GM12878 (cell line): Measurements from ENCODE around the gene WASF2. TPM values are rescaled to one million over a fixed set of nuclear protein-coding genes. Genes with fewer than 3 reads are reported as not detected.

Experiments used
- ASH2L ChIP-seq: fragments of 300-600, 200-600 bp; sonication (generic); IDR thresholded peaks from 2 replicates; pipeline ENCODE4 v1.6.1; 2017; ENCODE audit warnings: low read depth, mild to moderate bottlenecking, borderline replicate concordance
- BRCA1 ChIP-seq: IDR thresholded peaks from 2 replicates; pipeline ENCODE4 v1.6.1; 2011; ENCODE audit warnings: low read depth, low read length, improper control_type of control experiment
- CBX3 ChIP-seq: fragments of 200-600 bp; sonication (generic); IDR thresholded peaks from 2 replicates; pipeline ENCODE4 v1.6.1; 2016; ENCODE audit warnings: low read depth, borderline replicate concordance
- CBX5 ChIP-seq: sonication (generic); IDR thresholded peaks from 2 replicates; pipeline ENCODE4 v1.6.1; 2016; ENCODE audit warnings: low read depth, moderate library complexity, mild to moderate bottlenecking, inconsistent platforms
- CEBPZ ChIP-seq: fragments of 150-350 bp; IDR thresholded peaks from 2 replicates; pipeline ENCODE4 v1.6.1; 2016; ENCODE audit warnings: low read depth, low read length
- CHD2 ChIP-seq: IDR thresholded peaks from 2 replicates; pipeline ENCODE4 v1.6.1; 2011; ENCODE audit warnings: low read depth, low read length, improper control_type of control experiment, borderline replicate concordance
- KLF5 ChIP-seq: fragments of 450-650 bp; IDR thresholded peaks from 2 replicates; pipeline ENCODE4 v1.6.1; 2014; ENCODE audit warnings: mild to moderate bottlenecking; ENCODE audit not compliant: partially characterized antibody
- MTA2 ChIP-seq: fragments of 450-650 bp; IDR thresholded peaks from 2 replicates; pipeline ENCODE4 v1.6.1; 2016; ENCODE audit warnings: low read depth, mild to moderate bottlenecking, moderate library complexity
- NFYB ChIP-seq: IDR thresholded peaks from 2 replicates; pipeline ENCODE4 v1.6.1; 2011; ENCODE audit warnings: low read depth, mild to moderate bottlenecking, low read length, improper control_type of control experiment, moderate library complexity; ENCODE audit not compliant: insufficient read depth
- PML ChIP-seq: IDR thresholded peaks from 2 replicates; pipeline ENCODE4 v1.6.1; 2012; ENCODE audit warnings: low read length, inconsistent platforms
- POLR2AphosphoS2 ChIP-seq: IDR thresholded peaks from 2 replicates; pipeline ENCODE4 v1.6.1; 2011; ENCODE audit warnings: low read depth, mild to moderate bottlenecking, low read length, improper control_type of control experiment, moderate library complexity
- RAD51 ChIP-seq: fragments of 450-650 bp; IDR thresholded peaks from 2 replicates; pipeline ENCODE4 v1.6.1; 2016; ENCODE audit warnings: moderate library complexity, mild to moderate bottlenecking, inconsistent platforms
- RELB ChIP-seq: fragments of 450-650 bp; IDR thresholded peaks from 2 replicates; pipeline ENCODE4 v1.6.1; 2017; ENCODE audit warnings: low read depth, mild to moderate bottlenecking, moderate library complexity
- SREBF1 ChIP-seq: IDR thresholded peaks from 2 replicates; pipeline ENCODE4 v1.6.1; 2012; ENCODE audit warnings: mild to moderate bottlenecking, low read length
- TCF7 ChIP-seq: IDR thresholded peaks from 2 replicates; pipeline ENCODE4 v1.6.1; 2014; ENCODE audit warnings: antibody characterized with exemption, borderline replicate concordance
- polyA plus RNA-seq, 11 experiments: library from polyadenylated mRNA; depleted of rRNA in 4 of 11; unstranded in 6 of 11; stranded (reverse) in 5 of 11; fragments of >200 nt; fragmentation: Nextera tagmentation in 4 of 11; fragmentation: Illumina TruSeq in 1 of 11; extraction: Ambion mirVana in 4 of 11; extraction: Trizol in 1 of 11; gene quantifications; 1 replicate in 1 of 11; 2 replicates in 10 of 11; pipeline versions ENCODE4 v1.2.1 to v1.2.3, GENCODE V29; 2011 to 2016; ENCODE audit warnings: inconsistent platforms in 2 of 11, missing spikeins in 2 of 11, low read depth in 1 of 11
- total RNA-seq, 4 experiments: library from RNA; depleted of rRNA in 3 of 4; stranded (reverse); fragments of >200 nt in 3 of 4; fragmentation: Illumina TruSeq in 1 of 4; extraction: Trizol in 1 of 4; gene quantifications; 2 replicates each; pipeline versions ENCODE4 v1.2.1 to v1.2.3, GENCODE V29; 2013 to 2021
- TF ChIP-seq, protein P1 (sequence below): fragments of 450-650 bp; IDR thresholded peaks from 2 replicates; pipeline ENCODE4 v1.6.1; 2018; ENCODE audit warnings: borderline replicate concordance, mild to moderate bottlenecking; ENCODE audit not compliant: partially characterized antibody
- TF ChIP-seq, protein P2 (sequence below): fragments of 450-650 bp; IDR thresholded peaks from 2 replicates; pipeline ENCODE4 v1.6.1; 2017; ENCODE audit warnings: antibody characterized with exemption, mild to moderate bottlenecking, moderate library complexity
- TF ChIP-seq, protein P3 (sequence below): IDR thresholded peaks from 2 replicates; pipeline ENCODE4 v1.6.1; 2011; ENCODE audit warnings: low read depth, low read length, improper control_type of control experiment, borderline replicate concordance

The WASF2 gene
- total and polyA plus RNA-seq, 10 of the 15 experiments (the other 5 are each of a cell fraction or from before 2014, with no cell fraction given) = 7.0 to 111 (median 37.1) TPM

DNA sequence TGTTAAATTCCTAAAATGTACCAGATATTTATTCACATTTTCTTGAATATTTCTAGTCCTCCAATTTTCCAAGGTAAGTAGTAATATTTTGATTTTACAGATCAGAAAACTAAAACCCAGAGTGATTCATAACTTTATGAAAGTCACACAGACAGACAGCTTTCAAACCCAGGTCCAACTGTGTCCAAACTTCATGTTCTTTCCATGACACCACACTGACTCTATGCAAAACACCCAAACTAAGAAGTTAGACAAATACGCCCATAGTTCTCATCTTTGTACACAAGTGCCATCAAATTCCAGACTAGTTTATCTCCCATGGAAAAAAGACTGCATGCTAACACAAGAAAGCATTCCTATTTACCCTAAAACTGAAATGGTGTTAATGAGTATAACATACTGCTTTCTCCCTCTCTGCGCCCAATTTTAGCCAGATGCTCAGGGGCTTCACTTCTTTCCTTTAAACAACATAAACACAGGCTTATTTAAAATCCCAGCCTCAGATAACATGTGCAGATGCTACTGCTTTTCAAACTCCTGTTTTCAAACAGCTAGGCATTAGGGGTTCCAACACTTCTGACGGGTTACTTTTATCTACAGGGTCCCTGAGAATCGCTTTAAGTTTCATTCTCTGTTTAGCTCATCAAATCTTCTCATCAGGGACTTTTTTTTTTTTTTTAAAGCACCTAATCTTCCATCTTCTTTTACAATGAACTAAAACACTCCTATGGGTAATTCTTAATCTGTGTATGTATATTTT, 44.6 kb downstream of the WASF2 start (continued):
- TF ChIP-seq POLR2AphosphoS2 (no peak), TCF7 (peak; percentile 71; the same call in 1 of the 2 replicates), KLF5 (no peak), RAD51 (no peak), SREBF1 (no peak), RELB (peak; percentile 65; the same call in 1 of the 2 replicates), NFYB (no peak), CHD2 (no peak), MTA2 (no peak), BRCA1 (no peak), PML (no peak), ASH2L (no peak), CEBPZ (no peak), CBX5 (no peak), CBX3 (no peak)
- TF ChIP-seq, protein P1, sequence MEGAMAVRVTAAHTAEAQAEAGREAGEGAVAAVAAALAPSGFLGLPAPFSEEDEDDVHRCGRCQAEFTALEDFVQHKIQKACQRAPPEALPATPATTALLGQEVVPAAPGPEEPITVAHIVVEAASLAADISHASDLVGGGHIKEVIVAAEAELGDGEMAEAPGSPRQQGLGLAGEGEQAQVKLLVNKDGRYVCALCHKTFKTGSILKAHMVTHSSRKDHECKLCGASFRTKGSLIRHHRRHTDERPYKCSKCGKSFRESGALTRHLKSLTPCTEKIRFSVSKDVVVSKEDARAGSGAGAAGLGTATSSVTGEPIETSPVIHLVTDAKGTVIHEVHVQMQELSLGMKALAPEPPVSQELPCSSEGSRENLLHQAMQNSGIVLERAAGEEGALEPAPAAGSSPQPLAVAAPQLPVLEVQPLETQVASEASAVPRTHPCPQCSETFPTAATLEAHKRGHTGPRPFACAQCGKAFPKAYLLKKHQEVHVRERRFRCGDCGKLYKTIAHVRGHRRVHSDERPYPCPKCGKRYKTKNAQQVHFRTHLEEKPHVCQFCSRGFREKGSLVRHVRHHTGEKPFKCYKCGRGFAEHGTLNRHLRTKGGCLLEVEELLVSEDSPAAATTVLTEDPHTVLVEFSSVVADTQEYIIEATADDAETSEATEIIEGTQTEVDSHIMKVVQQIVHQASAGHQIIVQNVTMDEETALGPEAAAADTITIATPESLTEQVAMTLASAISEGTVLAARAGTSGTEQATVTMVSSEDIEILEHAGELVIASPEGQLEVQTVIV = no peak
- TF ChIP-seq, protein P2, sequence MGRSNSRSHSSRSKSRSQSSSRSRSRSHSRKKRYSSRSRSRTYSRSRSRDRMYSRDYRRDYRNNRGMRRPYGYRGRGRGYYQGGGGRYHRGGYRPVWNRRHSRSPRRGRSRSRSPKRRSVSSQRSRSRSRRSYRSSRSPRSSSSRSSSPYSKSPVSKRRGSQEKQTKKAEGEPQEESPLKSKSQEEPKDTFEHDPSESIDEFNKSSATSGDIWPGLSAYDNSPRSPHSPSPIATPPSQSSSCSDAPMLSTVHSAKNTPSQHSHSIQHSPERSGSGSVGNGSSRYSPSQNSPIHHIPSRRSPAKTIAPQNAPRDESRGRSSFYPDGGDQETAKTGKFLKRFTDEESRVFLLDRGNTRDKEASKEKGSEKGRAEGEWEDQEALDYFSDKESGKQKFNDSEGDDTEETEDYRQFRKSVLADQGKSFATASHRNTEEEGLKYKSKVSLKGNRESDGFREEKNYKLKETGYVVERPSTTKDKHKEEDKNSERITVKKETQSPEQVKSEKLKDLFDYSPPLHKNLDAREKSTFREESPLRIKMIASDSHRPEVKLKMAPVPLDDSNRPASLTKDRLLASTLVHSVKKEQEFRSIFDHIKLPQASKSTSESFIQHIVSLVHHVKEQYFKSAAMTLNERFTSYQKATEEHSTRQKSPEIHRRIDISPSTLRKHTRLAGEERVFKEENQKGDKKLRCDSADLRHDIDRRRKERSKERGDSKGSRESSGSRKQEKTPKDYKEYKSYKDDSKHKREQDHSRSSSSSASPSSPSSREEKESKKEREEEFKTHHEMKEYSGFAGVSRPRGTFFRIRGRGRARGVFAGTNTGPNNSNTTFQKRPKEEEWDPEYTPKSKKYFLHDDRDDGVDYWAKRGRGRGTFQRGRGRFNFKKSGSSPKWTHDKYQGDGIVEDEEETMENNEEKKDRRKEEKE = no peak
- TF ChIP-seq, protein P3, sequence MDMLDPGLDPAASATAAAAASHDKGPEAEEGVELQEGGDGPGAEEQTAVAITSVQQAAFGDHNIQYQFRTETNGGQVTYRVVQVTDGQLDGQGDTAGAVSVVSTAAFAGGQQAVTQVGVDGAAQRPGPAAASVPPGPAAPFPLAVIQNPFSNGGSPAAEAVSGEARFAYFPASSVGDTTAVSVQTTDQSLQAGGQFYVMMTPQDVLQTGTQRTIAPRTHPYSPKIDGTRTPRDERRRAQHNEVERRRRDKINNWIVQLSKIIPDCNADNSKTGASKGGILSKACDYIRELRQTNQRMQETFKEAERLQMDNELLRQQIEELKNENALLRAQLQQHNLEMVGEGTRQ = no peak
